ENCODE measurements around the gene C16orf89.

Gene C16orf89

GRCh38 chr16:5002699-5003143 is 63.0 kb downstream of the C16orf89 start:
- DNase-seq: no peak

GRCh38 chr16:5001986-5002385 is 63.8 kb downstream of the C16orf89 start:
- DNase-seq: no peak

DNA sequence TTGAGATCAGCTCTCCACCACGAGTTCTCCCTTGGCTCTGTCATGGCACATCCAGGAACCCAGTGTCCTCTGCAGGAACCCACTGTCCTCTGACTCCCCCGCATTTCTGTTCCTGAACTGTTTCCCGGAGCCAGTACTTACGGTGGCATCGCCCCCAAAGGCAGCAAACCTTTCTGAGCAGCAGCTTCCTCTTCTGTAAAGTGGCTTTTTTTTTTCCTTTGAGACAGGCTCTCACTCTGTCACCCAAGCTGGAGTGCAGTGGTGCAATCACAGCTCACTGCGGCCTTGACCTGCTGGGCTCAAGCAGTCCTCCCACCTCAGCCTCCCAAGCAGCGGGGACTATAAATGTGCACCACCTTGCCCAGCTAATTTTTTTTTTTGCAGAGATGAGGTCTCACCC is 64.2 kb downstream of the C16orf89 start:
- DNase-seq: no peak

DNA sequence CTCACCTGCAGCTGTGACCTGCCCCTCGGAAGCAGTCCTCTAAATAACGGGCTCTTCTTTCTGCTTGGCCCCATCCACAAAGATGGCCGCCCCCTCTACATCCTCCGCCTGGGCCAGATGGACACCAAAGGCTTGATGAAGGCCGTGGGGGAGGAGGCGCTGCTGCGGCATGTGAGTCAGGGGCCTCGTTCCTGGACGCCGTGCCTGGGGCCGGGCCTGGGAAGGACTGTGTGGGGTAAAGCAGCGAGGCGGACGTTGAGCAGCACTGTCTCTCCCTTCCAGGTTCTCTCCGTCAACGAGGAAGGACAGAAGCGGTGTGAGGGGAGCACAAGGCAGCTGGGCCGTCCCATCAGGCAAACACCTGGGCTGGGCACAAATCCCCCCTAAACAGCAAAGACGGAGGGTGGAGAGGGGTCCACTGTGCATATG is 65.2 kb downstream of the C16orf89 start:
- no peak for DNase-seq

DNA sequence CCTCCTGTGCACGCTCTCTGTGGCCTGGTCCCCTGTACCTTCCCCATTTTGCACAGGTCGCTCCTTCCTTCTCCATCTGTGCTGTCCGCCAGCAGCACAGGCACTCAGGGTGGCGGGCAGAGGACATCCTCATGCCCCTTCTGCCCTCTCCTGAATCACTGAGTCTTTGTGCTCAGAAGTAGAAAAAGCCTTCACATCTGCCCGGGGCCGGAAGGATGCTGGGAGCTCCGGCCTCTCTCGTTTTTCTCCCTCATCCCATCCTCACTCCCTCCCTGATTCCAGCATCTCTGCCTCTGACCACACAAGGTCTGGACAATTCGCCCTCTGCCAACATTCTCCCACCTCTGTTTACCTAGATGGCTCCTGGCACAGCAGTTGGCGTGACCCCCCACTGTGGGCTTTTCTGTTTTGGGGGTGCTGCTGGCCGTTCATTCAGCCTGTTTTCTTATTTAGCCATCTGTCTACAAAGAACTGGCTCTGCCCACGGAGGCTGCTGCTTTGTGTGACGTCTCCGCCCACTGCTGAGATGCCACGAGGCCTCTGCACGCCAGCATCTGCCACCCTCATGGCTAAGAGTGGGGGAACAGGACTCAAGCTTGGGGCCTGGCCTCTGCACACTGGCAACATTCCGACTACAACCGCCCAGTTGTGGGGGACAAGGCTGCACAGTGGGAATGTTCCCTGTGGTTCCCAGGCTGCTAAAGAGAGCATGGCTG is 70.9 kb downstream of the C16orf89 start:
- DNase-seq: no peak
